T-cell (primary cell): ENCODE data around the gene CA10. TPM values are rescaled to one million over a fixed set of nuclear protein-coding genes. Genes with fewer than 3 reads are reported as not detected.

Experiments used
- ATAC-seq, 4 experiments: fragments of 200-7000 bp in 3 of 4; fragments of 150-1000 bp in 1 of 4; cut with Tn5 transposase; replicated peaks in 1 of 4; 1 replicate in 3 of 4; 2 replicates in 1 of 4; pipeline ENCODE4 v1.10.0; 2021; ENCODE audit warnings: moderate library complexity in 3 of 4, mild to moderate bottlenecking in 2 of 4, moderate number of reproducible peaks in 1 of 4
- CTCF ChIA-PET, 2 donors: fragments of 300-600 bp; sonication (Branson Sonifier 250); formaldehyde crosslinking; loops; one replicate each; lab custom pipeline; 2022; ENCODE audit warnings: antibody characterized with exemption in 2 of 2; lab: Charles Lee
- POLR2A ChIA-PET, 2 donors: fragments of 300-600 bp; sonication (Branson Sonifier 250); formaldehyde crosslinking; loops; one replicate each; lab custom pipeline; 2022; ENCODE audit warnings: antibody characterized with exemption in 2 of 2; lab: Charles Lee
- DNase-seq, 35 experiments: peaks; one replicate each; pipeline versions ENCODE4 v3.0.0 to v3.0.0-alpha.2; 2013 to 2023
- H3K27ac ChIP-seq: one replicate; pipeline ENCODE4 v1.5.1; 2013; ENCODE audit warnings: low read length
- H3K27me3 ChIP-seq, 2 experiments: replicated peaks in 1 of 2; 1 replicate in 1 of 2; 2 replicates in 1 of 2; pipeline versions ENCODE4 v1.6.1 to v1.7.0; 2013; ENCODE audit warnings: low read length in 1 of 2, mixed read lengths in 1 of 2; ENCODE audit not compliant: control insufficient read depth in 2 of 2, insufficient read depth in 2 of 2; ENCODE audit errors: extremely low read depth in 1 of 2
- H3K36me3 ChIP-seq, 2 donors: 1 replicate in 1 of 2; 2 replicates in 1 of 2; pipeline versions ENCODE4 v1.6.1 to v1.7.0; 2013; ENCODE audit warnings: low read length in 1 of 2; ENCODE audit not compliant: control insufficient read depth in 2 of 2, insufficient read depth in 1 of 2; ENCODE audit errors: extremely low read depth in 1 of 2
- H3K4me1 ChIP-seq, 2 experiments: 1 replicate in 1 of 2; 2 replicates in 1 of 2; pipeline versions ENCODE4 v1.6.1 to v1.7.0; 2013; ENCODE audit warnings: low read length in 2 of 2, mixed read lengths in 1 of 2; ENCODE audit not compliant: insufficient read depth in 2 of 2, control insufficient read depth in 1 of 2; ENCODE audit errors: extremely low read depth in 1 of 2
- H3K4me3 ChIP-seq, 2 donors: 1 replicate in 1 of 2; 2 replicates in 1 of 2; pipeline versions ENCODE4 v1.5.1 to v1.7.0; 2013; ENCODE audit warnings: mild to moderate bottlenecking in 2 of 2, low read length in 1 of 2, moderate library complexity in 1 of 2; ENCODE audit not compliant: control insufficient read depth in 1 of 2; ENCODE audit errors: extremely low read depth in 1 of 2
- H3K9me3 ChIP-seq: 2 replicates; pipeline ENCODE4 v1.7.0; 2013
- H3K27ac Mint-ChIP-seq, 2 donors: one replicate each; pipeline ENCODE4 v1.8.0; 2020 to 2021; ENCODE audit warnings: mild to moderate bottlenecking in 2 of 2, mixed read lengths in 2 of 2
- H3K27me3 Mint-ChIP-seq, 2 donors: one replicate each; pipeline ENCODE4 v1.8.0; 2021 to 2022; ENCODE audit warnings: mixed read lengths in 2 of 2
- H3K36me3 Mint-ChIP-seq: one replicate; pipeline ENCODE4 v1.8.0; 2021; ENCODE audit warnings: mixed read lengths
- H3K4me1 Mint-ChIP-seq, 3 donors: one replicate each; pipeline ENCODE4 v1.8.0; 2020 to 2022; ENCODE audit warnings: mixed read lengths in 3 of 3, mild to moderate bottlenecking in 1 of 3
- H3K4me3 Mint-ChIP-seq, 3 donors: one replicate each; pipeline ENCODE4 v1.8.0; 2020 to 2022; ENCODE audit warnings: mild to moderate bottlenecking in 3 of 3, mixed read lengths in 3 of 3, moderate library complexity in 3 of 3
- H3K9me3 Mint-ChIP-seq, 3 donors: one replicate each; pipeline ENCODE4 v1.8.0; 2020 to 2022; ENCODE audit warnings: mixed read lengths in 3 of 3
- WGBS: methylation state at CpG from one replicate; pipeline ENCODE4 v1.1.5; 2013; ENCODE audit warnings: missing lambda C conversion rate; ENCODE audit not compliant: insufficient coverage; 5-methylcytosine and 5-hydroxymethylcytosine counted together
- total RNA-seq, 35 experiments: library from RNA in 6 of 35; stranded (reverse) in 6 of 35; fragments of 120-200 nt in 1 of 35; gene quantifications; one replicate each; pipeline versions ENCODE4 v1.2.1 to v1.2.4 and lab custom pipeline; 2013 to 2026

The CA10 gene
- total RNA-seq = under 1 TPM in 1 of 5 donors, not detected in 4; 0.30 TPM
- not detected for total RNA-seq (2013)
- total RNA-seq (lab: John Stamatoyannopoulos, UW) = 0 to 0.18 (median 0) reads per million in 29 experiments

GRCh38 chr17:52158450-52159042 is at the start of gene CA10:
CA10 (minus strand) TSS chr17:52158714.
- Mint-ChIP-seq H3K27ac (peak within 1 kb of the TSS in 1 of 2 donors; percentile 19), H3K36me3 (no peaks in the 10 kb centered on the region), H3K4me1 (peaks cover 0 to 6% (median 5%) of the 10 kb centered on the region in 3 donors), H3K9me3 (peaks cover 0 to 8% (median 3%) of the 10 kb centered on the region in 3 donors), H3K27me3 (peaks cover 56 to 58% of the 10 kb centered on the region in 2 donors), H3K4me3 (peak within 1 kb of the TSS in 2 of 3 donors; percentile 13 to 35)
- H3K9me3 ChIP-seq = no peaks in the 10 kb centered on the region
- H3K4me3 ChIP-seq = no peak within 1 kb of the TSS
- peaks cover 0 to 4% of the 10 kb centered on the region in 2 experiments for H3K4me1 ChIP-seq
- ATAC-seq (no peak), DNase-seq (no peak)
- POLR2A ChIA-PET = interaction anchor here in 1 of 2 donors (0.5 kb wide), 1 partner anchor 283 kb away, joined by 9 read pairs; no protein-coding TSS in a partner anchor
- 10% methylated on average over 35 of the region's 52 CpGs for WGBS
- CTCF ChIA-PET = no interaction called here
- H3K36me3 ChIP-seq = no peaks in the 10 kb centered on the region
- no peak within 1 kb of the TSS for H3K27ac ChIP-seq
- peaks cover 3 to 40% of the 10 kb centered on the region in 2 experiments for H3K27me3 ChIP-seq

GRCh38 chr17:52207796-52208195 is 49.3 kb upstream of the CA10 start:
- no peaks in the 10 kb centered on the region for H3K9me3 ChIP-seq
- WGBS = no CpG with 5 or more reads among the region's 2 CpGs
- no peak overlapping the region for H3K4me3 ChIP-seq
- no peaks in the 10 kb centered on the region for H3K36me3 ChIP-seq
- ChIA-PET CTCF (no interaction called here), POLR2A (no interaction called here)
- Mint-ChIP-seq H3K4me1 (no peaks in the 10 kb centered on the region), H3K4me3 (no peak overlapping the region), H3K27me3 (peaks cover 3% of the 10 kb centered on the region in 2 donors), H3K9me3 (peaks cover 0 to 6% (median 0%) of the 10 kb centered on the region in 3 donors), H3K27ac (no peak overlapping the region), H3K36me3 (no peaks in the 10 kb centered on the region)
- ATAC-seq (no peak), DNase-seq (no peak)
- H3K4me1 ChIP-seq = no peaks in the 10 kb centered on the region
- no peak overlapping the region for H3K27ac ChIP-seq
- no peaks in the 10 kb centered on the region for H3K27me3 ChIP-seq

GRCh38 chr17:52202520-52203080 is 44.1 kb upstream of the CA10 start:
- H3K27me3 ChIP-seq = no peaks in the 10 kb centered on the region
- no CpG with 5 or more reads among the region's 2 CpGs for WGBS
- H3K9me3 ChIP-seq = no peaks in the 10 kb centered on the region

GRCh38 chr17:52201767-52202519 is 43.4 kb upstream of the CA10 start:
- Histone ChIP-seq H3K4me3 (no peak overlapping the region), H3K36me3 (no peaks in the 10 kb centered on the region), H3K4me1 (no peaks in the 10 kb centered on the region), H3K27me3 (no peaks in the 10 kb centered on the region), H3K9me3 (no peaks in the 10 kb centered on the region), H3K27ac (no peak overlapping the region)
- H3K9me3 Mint-ChIP-seq = no peaks in the 10 kb centered on the region
- DNase-seq (no peak), ATAC-seq (no peak)
- CTCF ChIA-PET = no interaction called here
- POLR2A ChIA-PET = no interaction called here
- H3K27ac Mint-ChIP-seq = no peak overlapping the region
- H3K27me3 Mint-ChIP-seq = peaks cover 0 to 4% of the 10 kb centered on the region in 2 donors
- no peaks in the 10 kb centered on the region for H3K36me3 Mint-ChIP-seq
- H3K4me3 Mint-ChIP-seq = no peak overlapping the region
- H3K4me1 Mint-ChIP-seq = no peaks in the 10 kb centered on the region
- 13% methylated on average over 1 of the region's 2 CpGs for whole genome bisulfite sequencing

More at GRCh38 chr17:52202520-52203080, 44.1 kb upstream of the CA10 start:
- H3K36me3 ChIP-seq = no peaks in the 10 kb centered on the region
- Mint-ChIP-seq H3K4me1 (no peaks in the 10 kb centered on the region), H3K9me3 (no peaks in the 10 kb centered on the region), H3K27me3 (peaks cover 0 to 2% of the 10 kb centered on the region in 2 donors), H3K27ac (no peak overlapping the region), H3K4me3 (no peak overlapping the region), H3K36me3 (no peaks in the 10 kb centered on the region)
- ChIA-PET POLR2A (no interaction called here), CTCF (no interaction called here)
- H3K27ac ChIP-seq = no peak overlapping the region
- no peak for ATAC-seq
- DNase-seq = no peak
- no peaks in the 10 kb centered on the region for H3K4me1 ChIP-seq
- H3K4me3 ChIP-seq = no peak overlapping the region

GRCh38 chr17:52191491-52191890 is 33.0 kb upstream of the CA10 start:
- no peak overlapping the region for H3K4me3 Mint-ChIP-seq
- Histone ChIP-seq H3K27me3 (no peaks in the 10 kb centered on the region), H3K36me3 (no peaks in the 10 kb centered on the region), H3K27ac (no peak overlapping the region), H3K4me3 (no peak overlapping the region), H3K4me1 (no peaks in the 10 kb centered on the region), H3K9me3 (no peaks in the 10 kb centered on the region)
- ATAC-seq (no peak), DNase-seq (no peak)
- 100% methylated on average over 1 of the region's 2 CpGs for WGBS
- H3K27me3 Mint-ChIP-seq = peaks cover 0 to 3% of the 10 kb centered on the region in 2 donors
- POLR2A ChIA-PET = no interaction called here
- CTCF ChIA-PET = no interaction called here
- no peaks in the 10 kb centered on the region for H3K36me3 Mint-ChIP-seq
- H3K27ac Mint-ChIP-seq = no peak overlapping the region
- H3K9me3 Mint-ChIP-seq = peaks cover 0 to 8% (median 2%) of the 10 kb centered on the region in 3 donors
- H3K4me1 Mint-ChIP-seq = no peaks in the 10 kb centered on the region

GRCh38 chr17:52181782-52182181 is 23.3 kb upstream of the CA10 start:
- H3K27ac ChIP-seq = no peak overlapping the region
- DNase-seq (no peak), ATAC-seq (no peak)
- H3K4me1 Mint-ChIP-seq = no peaks in the 10 kb centered on the region
- no CpG with 5 or more reads among the region's 3 CpGs for WGBS
- ChIA-PET POLR2A (no interaction called here), CTCF (no interaction called here)
- no peak overlapping the region for H3K4me3 Mint-ChIP-seq
- no peak overlapping the region for H3K4me3 ChIP-seq
- H3K4me1 ChIP-seq = no peaks in the 10 kb centered on the region
- H3K9me3 ChIP-seq = no peaks in the 10 kb centered on the region
- no peaks in the 10 kb centered on the region for H3K36me3 Mint-ChIP-seq
- no peak overlapping the region for H3K27ac Mint-ChIP-seq
- peaks cover 0 to 2% of the 10 kb centered on the region in 2 experiments for H3K27me3 ChIP-seq
- H3K27me3 Mint-ChIP-seq = peaks cover 5 to 7% of the 10 kb centered on the region in 2 donors
- no peaks in the 10 kb centered on the region for H3K9me3 Mint-ChIP-seq
- no peaks in the 10 kb centered on the region for H3K36me3 ChIP-seq
